ENCODE results near the gene DENND1A.

DENND1A gene

GRCh38 chr9:123927625-123928532, 2.0 kb downstream of the DENND1A start:
- peak; percentile 43 for DNase-seq (ENCODE audit: low read depth)

GRCh38 chr9:123926941-123927340, 3.0 kb downstream of the DENND1A start:
- DNase-seq (ENCODE audit: low read depth) = no peak
- TF ChIP-seq CTCF (conservative IDR thresholded peaks at IDR 0.05; ENCODE audit: low read depth, low read length) = no peak

More at GRCh38 chr9:123927625-123928532, 2.0 kb downstream of the DENND1A start:
- no peak for TF ChIP-seq CTCF (conservative IDR thresholded peaks at IDR 0.05; ENCODE audit: low read depth, low read length)
- no peak overlapping the region for H3K4me3 ChIP-seq (ENCODE audit: low read depth, low read length)

GRCh38 chr9:123925819-123926218, 4.1 kb downstream of the DENND1A start:
- no peak for TF ChIP-seq CTCF (conservative IDR thresholded peaks at IDR 0.05; ENCODE audit: low read depth, low read length)
- no peak overlapping the region for H3K4me3 ChIP-seq (ENCODE audit: low read depth, low read length)
- DNase-seq (ENCODE audit: low read depth) = no peak

More at GRCh38 chr9:123926941-123927340, 3.0 kb downstream of the DENND1A start:
- no peak overlapping the region for H3K4me3 ChIP-seq (ENCODE audit: low read depth, low read length)

- no peak overlapping the region for H3K4me3 ChIP-seq (ENCODE audit: low read depth, low read length)
- DNase-seq (ENCODE audit: low read depth) = no peak
- no peak for TF ChIP-seq CTCF (conservative IDR thresholded peaks at IDR 0.05; ENCODE audit: low read depth, low read length)
These were observed 4.8 kb downstream of the DENND1A start for GRCh38 chr9:123925161-123925560.

GRCh38 chr9:123924727-123925126, 5.2 kb downstream of the DENND1A start:
- TF ChIP-seq CTCF (conservative IDR thresholded peaks at IDR 0.05; ENCODE audit: low read depth, low read length) = no peak
- no peak overlapping the region for H3K4me3 ChIP-seq (ENCODE audit: low read depth, low read length)
- no peak for DNase-seq (ENCODE audit: low read depth)

- H3K4me3 ChIP-seq (ENCODE audit: low read depth, low read length) = no peak overlapping the region
- TF ChIP-seq CTCF (conservative IDR thresholded peaks at IDR 0.05; ENCODE audit: low read depth, low read length) = no peak
- DNase-seq (ENCODE audit: low read depth) = no peak
These were observed 6.0 kb downstream of the DENND1A start for GRCh38 chr9:123923884-123924283.

GRCh38 chr9:123923377-123923776, 6.5 kb downstream of the DENND1A start:
- no peak overlapping the region for H3K4me3 ChIP-seq (ENCODE audit: low read depth, low read length)
- DNase-seq (ENCODE audit: low read depth) = no peak
- TF ChIP-seq CTCF (conservative IDR thresholded peaks at IDR 0.05; ENCODE audit: low read depth, low read length) = no peak
